ENCODE measurements around the gene PRKCA.

Gene PRKCA

GRCh38 chr17:66727634-66728570 lies 425.5 kb downstream of the PRKCA start:
- peak; percentile 14 for DNase-seq

- no peak for DNase-seq
These were observed 428.1 kb downstream of the PRKCA start for GRCh38 chr17:66730461-66730923.

- no peak for DNase-seq
These were observed 431.3 kb downstream of the PRKCA start for GRCh38 chr17:66733759-66734158.

- no peak for DNase-seq
These were observed 432.0 kb downstream of the PRKCA start for GRCh38 chr17:66734186-66734943.

GRCh38 chr17:66737524-66737923 lies 435.1 kb downstream of the PRKCA start:
- DNase-seq, result no peak

- DNase-seq, result no peak
These were observed 435.9 kb downstream of the PRKCA start for GRCh38 chr17:66738301-66738700.

GRCh38 chr17:66739553-66739952 lies 437.1 kb downstream of the PRKCA start:
- no peak for DNase-seq

GRCh38 chr17:66740226-66740625 lies 437.8 kb downstream of the PRKCA start:
- no peak for DNase-seq

GRCh38 chr17:66743511-66743910 lies 441.1 kb downstream of the PRKCA start:
- DNase-seq, result no peak

- no peak for DNase-seq
These were observed 444.3 kb downstream of the PRKCA start for GRCh38 chr17:66746736-66747135.

- no peak for DNase-seq
These were observed 445.3 kb downstream of the PRKCA start for GRCh38 chr17:66747578-66748275.

- DNase-seq, result no peak
These were observed 446.2 kb downstream of the PRKCA start for GRCh38 chr17:66748578-66748977.

- no peak for DNase-seq
These were observed 446.9 kb downstream of the PRKCA start for GRCh38 chr17:66749217-66749832.

- no peak for DNase-seq
These were observed 447.7 kb downstream of the PRKCA start for GRCh38 chr17:66750116-66750515.

GRCh38 chr17:66750781-66751543 lies 448.5 kb downstream of the PRKCA start:
- DNase-seq, result no peak

- no peak for DNase-seq
These were observed 449.4 kb downstream of the PRKCA start for GRCh38 chr17:66751771-66752170.

- DNase-seq, result no peak
These were observed 450.0 kb downstream of the PRKCA start for GRCh38 chr17:66752411-66752810.

GRCh38 chr17:66753126-66753920 lies 450.9 kb downstream of the PRKCA start:
- DNase-seq, result no peak

GRCh38 chr17:66755101-66755943 lies 452.9 kb downstream of the PRKCA start:
- no peak for DNase-seq

- DNase-seq, result no peak
These were observed 453.5 kb downstream of the PRKCA start for GRCh38 chr17:66755944-66756290.
